ENCODE data around the gene MINDY2. TPM values are rescaled to one million over a fixed set of nuclear protein-coding genes. Genes with fewer than 3 reads are reported as not detected.
"Not testable (repeated sequence)": the region's sequence is repeated elsewhere in the genome, so short reads cannot be mapped to it uniquely, and the experiment has no call there.

The MINDY2 gene
- total RNA-seq, 1 donor from 2014 or later = 15.5 TPM

DNA sequence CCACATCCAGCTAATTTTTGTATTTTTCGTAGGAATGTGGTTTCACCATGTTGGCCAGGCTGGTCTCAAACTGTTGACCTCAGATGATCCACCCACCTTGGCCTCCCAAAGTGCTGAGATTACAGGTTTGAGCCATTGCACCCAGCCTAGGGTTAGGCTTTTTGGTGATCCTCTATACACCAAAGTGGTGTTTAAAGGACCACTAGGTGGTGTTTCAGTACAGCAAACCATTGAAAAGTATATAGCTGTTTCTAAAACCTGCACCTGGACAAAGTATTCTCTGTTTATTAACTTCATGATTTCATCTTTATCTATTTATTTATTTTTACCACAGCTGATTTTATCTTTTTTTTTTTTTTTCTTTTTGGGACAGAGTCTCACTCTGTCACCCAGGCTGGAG lies 68.4 kb downstream of the MINDY2 start:
- Histone ChIP-seq H3K27me3 (no peaks in the 10 kb centered on the region), H3K9me3 (no peaks in the 10 kb centered on the region), H3K36me3 (no peaks in the 10 kb centered on the region), H3K4me3 (no peak overlapping the region), H3K27ac (no peak overlapping the region), H3K4me1 (no peaks in the 10 kb centered on the region)
- no peak for TF ChIP-seq POLR2A (IDR thresholded peaks at IDR 0.05)
- TF ChIP-seq, protein P1, sequence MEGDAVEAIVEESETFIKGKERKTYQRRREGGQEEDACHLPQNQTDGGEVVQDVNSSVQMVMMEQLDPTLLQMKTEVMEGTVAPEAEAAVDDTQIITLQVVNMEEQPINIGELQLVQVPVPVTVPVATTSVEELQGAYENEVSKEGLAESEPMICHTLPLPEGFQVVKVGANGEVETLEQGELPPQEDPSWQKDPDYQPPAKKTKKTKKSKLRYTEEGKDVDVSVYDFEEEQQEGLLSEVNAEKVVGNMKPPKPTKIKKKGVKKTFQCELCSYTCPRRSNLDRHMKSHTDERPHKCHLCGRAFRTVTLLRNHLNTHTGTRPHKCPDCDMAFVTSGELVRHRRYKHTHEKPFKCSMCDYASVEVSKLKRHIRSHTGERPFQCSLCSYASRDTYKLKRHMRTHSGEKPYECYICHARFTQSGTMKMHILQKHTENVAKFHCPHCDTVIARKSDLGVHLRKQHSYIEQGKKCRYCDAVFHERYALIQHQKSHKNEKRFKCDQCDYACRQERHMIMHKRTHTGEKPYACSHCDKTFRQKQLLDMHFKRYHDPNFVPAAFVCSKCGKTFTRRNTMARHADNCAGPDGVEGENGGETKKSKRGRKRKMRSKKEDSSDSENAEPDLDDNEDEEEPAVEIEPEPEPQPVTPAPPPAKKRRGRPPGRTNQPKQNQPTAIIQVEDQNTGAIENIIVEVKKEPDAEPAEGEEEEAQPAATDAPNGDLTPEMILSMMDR (IDR thresholded peaks at IDR 0.05) = no peak
- TF ChIP-seq POLR2AphosphoS5 (IDR thresholded peaks at IDR 0.05; ENCODE audit: insufficient read depth in 1 of 2, low read depth in 1 of 2) = no peak
- DNase-seq (ENCODE audit: extremely low spot score in 2 of 2) = no peak
- intact Hi-C loops (cut with DNase I) = no loop called here

- DNase-seq (ENCODE audit: extremely low spot score in 2 of 2) = no peak
- no peaks in the 10 kb centered on the region for H3K36me3 ChIP-seq
- TF ChIP-seq POLR2A (IDR thresholded peaks at IDR 0.05) (no peak), POLR2AphosphoS5 (IDR thresholded peaks at IDR 0.05; ENCODE audit: insufficient read depth in 1 of 2, low read depth in 1 of 2) (no peak)
- TF ChIP-seq, protein P1 (IDR thresholded peaks at IDR 0.05) = no peak
- H3K4me3 ChIP-seq = no peak overlapping the region
- no peak overlapping the region for H3K27ac ChIP-seq
- H3K4me1 ChIP-seq = no peaks in the 10 kb centered on the region
- no peaks in the 10 kb centered on the region for H3K9me3 ChIP-seq
- intact Hi-C loops (cut with DNase I) = no loop called here
- H3K27me3 ChIP-seq = no peaks in the 10 kb centered on the region
Observed at GRCh38 chr15:58840048-58840447, 68.9 kb downstream of the MINDY2 start.

DNA sequence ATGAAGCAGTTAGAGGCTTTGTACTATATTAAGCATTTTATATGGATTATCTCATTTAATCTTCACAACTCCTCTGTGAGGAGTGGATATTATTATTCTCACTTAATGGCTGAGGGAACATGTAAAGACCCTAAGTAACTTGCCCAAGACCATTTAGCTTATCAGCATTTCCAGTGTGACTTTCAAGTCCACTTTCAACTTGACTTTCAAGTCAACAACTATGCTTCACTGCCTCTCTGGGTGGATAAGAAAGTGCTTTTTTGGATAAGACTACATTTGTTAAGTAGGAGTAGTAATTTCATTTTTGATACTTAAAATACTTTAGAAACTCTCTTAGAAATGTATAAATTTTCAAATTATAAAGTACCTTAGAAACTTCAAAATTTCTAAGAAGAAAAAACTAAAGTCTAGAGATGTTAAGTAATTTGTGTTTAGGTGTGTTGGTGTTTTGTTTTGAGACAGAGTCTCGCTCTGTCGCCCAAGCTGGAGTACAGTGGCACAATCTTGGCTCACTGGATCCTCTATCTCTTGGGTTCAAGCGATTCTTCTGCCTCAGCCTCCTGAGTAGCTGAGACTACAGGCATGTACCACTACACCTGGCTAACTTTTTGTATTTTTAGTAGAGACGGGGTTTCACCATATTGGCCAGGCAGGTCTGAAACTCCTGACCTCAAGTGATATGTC lies 71.8 kb downstream of the MINDY2 start:
- Histone ChIP-seq H3K27me3 (no peaks in the 10 kb centered on the region), H3K36me3 (peaks cover 0 to 7% of the 10 kb centered on the region in 2 donors), H3K4me1 (no peaks in the 10 kb centered on the region), H3K27ac (no peak overlapping the region), H3K9me3 (no peaks in the 10 kb centered on the region), H3K4me3 (no peak overlapping the region)
- TF ChIP-seq POLR2AphosphoS5 (IDR thresholded peaks at IDR 0.05; ENCODE audit: insufficient read depth in 1 of 2, low read depth in 1 of 2) (no peak), POLR2A (IDR thresholded peaks at IDR 0.05) (no peak)
- TF ChIP-seq, protein P1 (IDR thresholded peaks at IDR 0.05) = no peak
- intact Hi-C loops (cut with DNase I) = no loop called here
- no peak for DNase-seq (ENCODE audit: extremely low spot score in 2 of 2)

DNA sequence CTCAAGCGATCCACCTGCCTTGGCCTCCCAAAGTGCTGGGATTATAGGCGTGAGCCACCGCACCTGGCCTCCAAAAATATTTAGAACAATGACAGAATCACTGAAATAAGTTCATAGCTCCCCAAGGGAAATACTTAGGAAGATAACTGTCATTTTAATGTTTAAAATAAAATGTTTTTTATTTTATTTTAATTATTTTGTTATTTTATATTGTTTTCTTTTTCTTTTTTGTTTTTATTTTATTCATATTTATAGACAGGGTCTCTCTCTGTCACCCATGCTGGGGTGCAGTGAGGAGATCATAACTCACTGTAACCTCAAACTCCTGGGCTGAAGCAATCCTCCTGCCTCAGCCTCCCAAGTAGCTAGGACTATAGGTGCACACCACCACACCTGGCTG lies 80.1 kb downstream of the MINDY2 start:
- H3K9me3 ChIP-seq; DNase-seq (ENCODE audit: extremely low spot score in 2 of 2); intact Hi-C loops (cut with DNase I); H3K4me3 ChIP-seq; H3K4me1 ChIP-seq; H3K27me3 ChIP-seq; H3K27ac ChIP-seq: not testable (repeated sequence)
- peaks cover 0 to 18% of the 10 kb centered on the region in 2 donors for H3K36me3 ChIP-seq

DNA sequence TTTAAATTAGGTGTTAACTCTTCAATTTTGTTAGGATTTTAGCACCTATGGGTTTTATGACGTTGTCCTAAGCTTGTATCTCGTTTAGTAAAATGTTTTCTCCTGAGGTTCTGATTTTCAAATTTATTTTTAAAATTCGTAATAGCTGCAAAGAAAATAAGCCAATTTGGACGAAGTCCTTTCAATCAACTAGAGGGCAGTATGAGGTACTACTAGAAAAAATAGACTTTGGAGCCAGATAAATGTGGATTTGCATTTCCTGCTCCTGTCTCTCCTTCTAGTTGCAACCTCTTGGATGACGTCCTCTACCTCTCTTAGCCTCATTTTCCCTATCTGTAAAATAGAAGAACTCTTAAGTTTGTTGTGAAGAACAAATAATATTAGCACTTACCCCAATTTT lies 81.2 kb downstream of the MINDY2 start:
- H3K36me3 ChIP-seq = peaks cover 0 to 16% of the 10 kb centered on the region in 2 donors
- H3K27me3 ChIP-seq = no peaks in the 10 kb centered on the region
- no peak overlapping the region for H3K27ac ChIP-seq
- H3K4me3 ChIP-seq = no peak overlapping the region
- TF ChIP-seq POLR2AphosphoS5 (IDR thresholded peaks at IDR 0.05; ENCODE audit: insufficient read depth in 1 of 2, low read depth in 1 of 2) (no peak), POLR2A (IDR thresholded peaks at IDR 0.05) (no peak)
- TF ChIP-seq, protein P1 (IDR thresholded peaks at IDR 0.05) = no peak
- intact Hi-C loops (cut with DNase I) = no loop called here
- H3K4me1 ChIP-seq = no peaks in the 10 kb centered on the region
- no peaks in the 10 kb centered on the region for H3K9me3 ChIP-seq
- DNase-seq (ENCODE audit: extremely low spot score in 2 of 2) = no peak
